Vein endothelial cell (primary cell): ENCODE measurements around the gene INSC. TPM values are rescaled to one million over a fixed set of nuclear protein-coding genes. Genes with fewer than 3 reads are reported as not detected.

ENCODE experiments used
- total RNA-seq: library from RNA; depleted of rRNA; stranded (reverse); fragments of >200 nt; gene quantifications from 2 replicates; pipeline ENCODE4 v1.2.3, GENCODE V29; 2012

INSC gene
- total RNA-seq: not detected in 2 replicates

GRCh38 chr11:15114501-15115475 is at the start of gene INSC:
TSS of gene INSC (plus strand) at chr11:15114923. CDS start at chr11:15149175, 34,252 bp downstream.

GRCh38 chr11:15073361-15074205 is 41.1 kb upstream of the INSC start, which contains the start of gene CALCB:
TSS of gene CALCB (plus strand) at chr11:15073593. CDS start at chr11:15074719, 1,126 bp downstream.

Other genes starting within 250 kb of the INSC start
- 8.8 and 14.3 TPM in 2 replicates for gene CYP2R1, start 222.7 kb upstream of the INSC start, total RNA-seq
- gene CALCA, start 142.6 kb upstream of the INSC start, total RNA-seq: not detected in 2 replicates
- gene CALCB, start 41.3 kb upstream of the INSC start, total RNA-seq: under 0.01 TPM in 1 of 2 replicates, not detected in the other